Stimulated activated CD8-positive, alpha-beta memory T cell treated with anti-CD3 and anti-CD28 coated beads, Interleukin-4, amount 100 ng/mL, for 4 hours (primary cell): ENCODE measurements around the gene FAM98B.
A peak's percentile ranks its signal among the peaks of the same experiment; 100 is the strongest.
"Not testable (repeated sequence)": the region's sequence is repeated elsewhere in the genome, so short reads cannot be mapped to it uniquely, and the experiment has no call there.

ENCODE experiments used
- DNase-seq, 2 donors: peaks; one replicate each; pipeline ENCODE4 v3.0.0-alpha.2; 2020; ENCODE audit warnings: low read depth in 2 of 2, low spot score in 1 of 2

FAM98B gene

DNA sequence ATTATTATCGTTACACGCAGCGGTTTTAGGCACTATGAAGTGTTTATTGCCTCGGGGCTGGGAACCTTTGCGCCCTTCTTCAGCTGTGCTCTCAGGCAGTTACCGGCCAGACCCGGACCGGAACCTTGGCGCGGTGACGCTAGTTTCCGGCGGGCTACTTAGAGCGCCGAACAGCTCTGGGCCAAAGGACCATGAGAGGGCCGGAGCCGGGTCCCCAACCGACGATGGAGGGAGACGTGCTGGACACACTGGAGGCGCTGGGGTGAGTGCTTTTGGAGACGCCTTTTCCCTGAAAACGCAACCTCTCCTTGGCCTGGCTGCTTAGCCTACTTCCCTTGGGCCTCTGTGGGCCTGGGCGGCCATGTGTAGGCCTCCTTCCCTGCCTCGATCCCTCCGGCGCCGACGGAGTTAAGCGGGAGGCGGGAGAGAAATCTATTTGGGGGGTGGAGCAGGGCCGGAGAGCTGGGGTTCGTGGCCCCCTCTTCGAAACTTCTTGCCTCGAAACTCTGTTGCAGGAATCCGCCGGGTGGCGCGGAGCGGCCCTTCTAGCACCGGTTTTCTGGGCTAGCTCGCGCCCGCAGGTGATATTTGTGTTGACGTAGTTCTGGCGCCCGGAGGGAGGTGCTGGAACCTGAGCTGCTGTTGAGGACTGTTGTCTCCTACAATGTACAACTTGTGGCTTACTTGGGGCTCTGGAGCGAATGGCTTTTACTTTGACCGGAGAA, at the start of gene FAM98B:
Gene FAM98B (plus strand): TSS at position 157 of the 725 bp plus-strand sequence. CDS start 35 bp downstream, at position 192.
- DNase-seq: peak; percentile 68 to 84

DNA sequence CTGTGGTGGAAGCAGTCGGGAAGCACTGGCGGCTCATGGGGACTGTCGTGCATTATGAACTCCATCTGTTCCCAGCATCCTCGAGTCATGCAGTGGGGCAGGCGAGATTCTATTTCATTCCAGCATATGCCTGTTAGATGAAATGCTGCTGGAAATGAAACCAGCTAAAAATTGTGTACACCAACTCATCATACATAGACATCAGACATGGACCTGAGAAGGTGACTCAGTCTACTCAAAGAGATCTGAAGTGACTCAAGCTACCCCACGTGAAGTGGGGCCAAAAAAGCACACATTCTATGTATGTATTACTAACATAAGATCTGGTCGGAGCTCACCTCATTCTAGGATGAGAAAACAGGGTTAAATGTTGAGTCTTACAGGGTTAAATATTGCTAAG, 47.5 kb upstream of the FAM98B start:
- no peak for DNase-seq

DNA sequence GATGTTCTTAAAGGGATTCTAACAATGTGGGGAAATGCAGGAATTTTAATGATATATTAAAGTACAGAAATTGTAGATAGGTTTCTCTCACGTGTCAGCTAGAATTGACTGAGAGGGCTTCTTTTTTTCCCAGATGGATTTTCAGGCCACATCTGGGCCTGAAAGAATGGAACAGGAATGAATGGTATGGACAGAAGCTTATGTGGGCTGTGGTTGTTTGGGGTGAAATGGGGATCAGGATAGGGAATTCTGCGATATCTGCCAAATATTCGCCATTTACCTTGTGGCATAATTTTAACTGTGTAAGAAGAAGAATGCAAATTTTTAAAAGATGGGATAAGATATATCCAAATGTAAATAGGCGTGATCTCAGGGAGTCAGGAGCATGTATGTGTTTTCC, 45.4 kb upstream of the FAM98B start:
- no peak for DNase-seq

DNA sequence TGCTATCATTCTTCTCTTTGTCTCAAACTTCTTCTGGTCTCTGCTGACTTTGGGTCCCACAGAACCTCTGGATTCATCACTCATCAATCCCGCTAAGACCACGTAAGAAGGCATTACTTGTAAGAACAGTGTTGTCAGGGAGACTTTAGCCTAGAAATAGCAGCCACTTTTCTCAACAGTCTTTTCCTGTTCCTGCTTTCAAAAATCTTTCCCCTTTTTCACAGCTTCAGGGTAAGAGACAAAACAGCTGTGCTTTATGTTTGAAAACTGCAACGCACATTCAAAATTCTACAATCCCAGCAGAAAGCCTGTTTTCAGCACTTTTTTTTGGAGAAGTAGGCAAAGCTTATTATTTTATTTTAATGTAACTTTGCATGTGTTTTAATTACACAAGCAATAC, 42.0 kb upstream of the FAM98B start:
- DNase-seq: no peak

DNA sequence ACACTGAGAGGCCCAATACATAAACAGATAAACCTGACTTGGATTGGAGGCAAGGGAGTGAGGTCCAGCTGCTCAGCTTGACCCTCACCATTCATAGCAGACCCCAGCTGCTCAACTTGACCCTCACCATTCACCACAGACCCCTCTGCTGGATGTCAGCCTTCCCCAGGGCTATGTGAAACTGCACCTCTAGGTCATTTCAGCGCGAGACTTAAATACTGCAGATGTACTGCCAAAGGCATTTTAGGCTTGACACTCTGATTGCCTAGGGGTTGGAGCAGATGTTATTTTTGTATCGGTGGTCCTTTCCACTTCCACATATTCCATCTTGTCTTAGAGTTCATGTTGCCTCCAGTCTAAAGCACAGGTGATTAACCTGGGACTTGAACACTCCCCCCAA, 41.5 kb upstream of the FAM98B start:
- no peak for DNase-seq

DNA sequence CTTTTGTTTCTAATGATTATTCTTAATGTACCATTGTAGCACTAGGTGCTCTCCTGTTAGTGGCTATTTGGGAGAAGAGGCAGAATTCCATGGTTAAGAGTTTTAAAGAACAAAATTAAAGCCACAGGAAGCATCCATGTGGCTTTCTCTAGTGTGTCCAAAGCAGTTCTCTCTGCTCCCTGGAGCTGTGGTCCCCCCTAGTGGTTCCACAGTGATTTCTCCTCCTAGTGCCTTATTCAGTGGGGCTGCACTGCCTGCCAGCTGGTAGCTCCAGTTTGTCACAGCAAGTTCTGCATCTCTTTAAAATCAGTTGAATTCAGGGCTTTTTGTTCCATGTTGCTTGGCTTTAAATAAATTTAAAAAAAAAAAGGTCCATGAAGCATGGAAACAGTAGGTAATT, 39.6 kb upstream of the FAM98B start:
- DNase-seq: no peak

DNA sequence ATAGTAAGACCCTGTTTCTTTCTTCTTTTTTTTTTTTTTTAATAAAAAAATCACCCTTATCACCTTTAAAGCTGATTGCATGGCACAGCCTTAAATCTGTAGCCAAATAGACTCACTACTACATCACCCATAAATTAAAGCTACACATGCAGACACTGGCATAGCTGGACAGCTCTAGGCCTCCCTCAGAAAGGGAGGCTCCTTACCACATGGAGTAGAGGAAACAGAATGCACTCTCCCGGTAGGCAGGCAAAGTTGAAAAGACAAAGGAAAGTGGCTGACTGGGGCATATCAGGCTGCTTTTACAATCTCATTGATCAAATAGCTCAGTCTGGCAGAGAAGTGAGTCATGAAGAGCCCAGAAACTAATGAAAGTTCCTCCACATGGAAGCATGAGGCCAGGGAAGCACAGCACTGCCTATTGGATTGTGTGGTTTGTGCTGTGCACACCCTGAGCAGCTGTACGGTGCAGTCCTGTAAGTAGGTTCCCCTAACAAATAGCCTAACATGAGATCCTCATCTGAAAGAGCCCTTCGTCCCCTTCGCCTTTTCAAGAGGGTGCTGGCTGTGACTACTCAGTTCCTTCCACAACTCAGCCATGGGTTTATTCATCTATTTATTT, 32.7 kb upstream of the FAM98B start:
- DNase-seq: no peak

DNA sequence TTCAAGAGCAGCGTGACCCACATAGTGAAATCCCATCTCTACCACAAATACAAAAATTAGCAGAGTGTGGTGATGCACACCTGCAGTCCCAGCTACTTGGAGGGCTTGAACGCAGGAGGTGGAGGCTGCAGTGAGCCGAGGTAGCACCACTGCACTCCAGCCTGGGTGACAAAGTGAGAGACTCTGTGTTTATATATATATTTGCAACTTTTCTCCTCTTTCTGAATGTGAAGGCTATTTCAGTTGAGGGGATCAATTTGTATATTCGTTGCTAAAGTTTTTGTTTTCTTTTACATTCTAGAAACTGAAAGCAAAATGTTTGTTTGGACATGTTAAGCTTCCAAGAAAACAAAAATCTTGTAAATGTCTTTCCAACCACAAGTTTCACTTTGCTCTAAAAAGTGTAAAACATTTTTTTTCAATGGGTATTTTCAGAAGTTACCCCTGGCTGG, 29.8 kb upstream of the FAM98B start:
- DNase-seq: no peak

DNA sequence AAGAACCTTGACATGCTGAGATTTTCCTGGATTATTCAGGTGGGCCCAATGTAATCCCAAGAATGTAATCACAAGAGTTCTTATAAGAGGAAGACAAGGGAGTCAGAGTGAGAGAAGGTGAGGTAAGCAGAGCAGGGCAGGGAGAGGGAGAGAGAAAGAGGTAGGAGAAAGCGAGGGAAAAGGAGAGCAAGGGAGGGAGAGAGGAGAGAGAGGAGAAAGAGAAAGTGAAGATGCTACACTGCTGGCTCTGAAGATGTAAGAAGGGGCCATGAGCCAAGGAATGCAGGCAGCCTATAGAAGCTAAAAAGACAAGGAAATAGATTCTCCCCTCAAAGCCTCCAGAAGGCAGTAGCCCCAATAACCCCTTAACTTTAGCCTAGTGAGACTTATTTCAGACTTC, 28.7 kb upstream of the FAM98B start:
- DNase-seq: no peak

DNA sequence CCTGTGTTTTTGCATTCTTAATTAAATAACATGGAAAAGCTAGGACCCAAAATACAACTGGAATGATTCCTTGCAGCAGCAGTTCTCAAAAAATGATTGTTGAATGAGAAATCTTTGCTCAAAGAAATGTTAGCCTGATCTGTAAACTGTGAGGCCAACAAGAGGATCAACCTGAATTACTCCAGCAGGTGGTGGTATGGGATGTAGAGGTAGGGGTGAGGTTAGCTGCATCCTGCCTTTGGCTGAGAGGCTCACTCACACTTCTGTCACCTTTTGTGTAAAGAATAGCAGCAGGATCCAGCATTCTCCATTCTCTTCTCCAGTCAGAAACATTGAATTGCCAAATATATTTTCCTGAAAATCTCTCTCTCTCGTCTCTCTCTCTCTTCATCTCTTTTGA, 26.5 kb upstream of the FAM98B start:
- no peak for DNase-seq

DNA sequence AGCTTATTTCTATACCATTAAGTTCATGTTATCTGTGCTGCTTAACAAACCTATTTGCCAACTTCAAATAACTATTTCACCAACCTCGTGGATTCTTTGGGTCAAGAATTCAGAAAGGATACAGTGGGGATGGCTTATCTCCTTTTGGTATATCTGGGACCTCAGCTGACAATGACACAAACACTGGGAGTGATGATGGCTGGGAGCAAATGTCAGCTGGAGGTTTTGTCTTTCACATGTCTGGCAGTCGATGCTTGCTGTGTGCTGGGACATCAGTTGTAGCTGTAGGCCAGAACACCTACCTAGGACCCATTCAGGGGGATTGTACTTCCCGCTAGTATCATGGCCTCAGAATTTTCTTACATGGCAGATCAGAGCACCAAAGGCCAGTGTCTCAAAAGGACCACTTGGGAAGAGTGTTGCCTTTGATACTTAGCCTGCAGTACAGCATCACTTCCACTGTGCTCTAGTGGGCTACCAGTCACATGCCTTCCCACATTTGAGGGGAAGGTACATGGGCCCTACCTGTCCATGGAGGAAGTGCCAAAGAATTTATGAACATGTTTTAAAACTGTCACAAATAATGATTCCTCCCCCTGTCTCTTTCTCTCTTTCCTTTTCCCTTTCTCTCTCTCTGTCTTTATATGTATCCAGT, 23.7 kb upstream of the FAM98B start:
- DNase-seq: no peak

DNA sequence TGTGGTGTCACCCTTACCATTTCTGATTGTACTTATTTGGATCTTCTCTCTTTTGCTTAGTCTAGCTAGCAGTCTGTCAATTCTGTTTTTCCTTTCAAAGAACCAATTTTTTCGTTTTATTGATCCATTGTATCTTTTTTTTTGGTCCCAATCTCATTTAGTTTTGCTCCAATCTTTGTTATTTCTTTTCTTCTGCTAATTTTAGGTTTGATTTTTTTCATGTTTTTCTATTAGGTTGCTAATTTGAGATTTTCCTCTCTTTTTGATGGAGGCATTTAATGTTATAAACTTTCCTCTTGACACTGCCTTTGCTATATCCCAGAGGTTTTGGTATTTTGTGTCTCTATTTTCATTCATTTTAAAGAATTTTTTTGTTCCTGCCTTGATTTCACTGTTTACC, 16.9 kb upstream of the FAM98B start:
- no peak for DNase-seq

DNA sequence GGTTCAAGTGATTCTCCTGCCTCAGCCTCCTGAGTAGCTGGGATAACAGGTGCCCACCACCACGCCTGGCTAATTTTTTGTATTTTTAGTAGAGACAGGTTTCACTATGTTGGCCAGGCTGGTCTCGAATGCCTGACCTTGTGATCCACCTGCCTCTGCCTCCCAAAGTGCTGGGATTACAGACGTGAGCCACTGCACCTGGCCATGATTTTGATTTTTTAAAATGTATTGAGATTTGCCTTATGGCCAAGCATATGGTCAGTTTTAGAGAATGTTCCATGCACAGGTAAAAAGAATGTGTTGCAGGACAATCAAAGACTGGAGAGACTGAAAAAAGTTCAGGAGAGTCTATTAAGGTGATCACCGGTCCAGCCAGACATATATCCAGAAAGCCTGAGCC, 16.3 kb upstream of the FAM98B start:
- not testable (repeated sequence) for DNase-seq

DNA sequence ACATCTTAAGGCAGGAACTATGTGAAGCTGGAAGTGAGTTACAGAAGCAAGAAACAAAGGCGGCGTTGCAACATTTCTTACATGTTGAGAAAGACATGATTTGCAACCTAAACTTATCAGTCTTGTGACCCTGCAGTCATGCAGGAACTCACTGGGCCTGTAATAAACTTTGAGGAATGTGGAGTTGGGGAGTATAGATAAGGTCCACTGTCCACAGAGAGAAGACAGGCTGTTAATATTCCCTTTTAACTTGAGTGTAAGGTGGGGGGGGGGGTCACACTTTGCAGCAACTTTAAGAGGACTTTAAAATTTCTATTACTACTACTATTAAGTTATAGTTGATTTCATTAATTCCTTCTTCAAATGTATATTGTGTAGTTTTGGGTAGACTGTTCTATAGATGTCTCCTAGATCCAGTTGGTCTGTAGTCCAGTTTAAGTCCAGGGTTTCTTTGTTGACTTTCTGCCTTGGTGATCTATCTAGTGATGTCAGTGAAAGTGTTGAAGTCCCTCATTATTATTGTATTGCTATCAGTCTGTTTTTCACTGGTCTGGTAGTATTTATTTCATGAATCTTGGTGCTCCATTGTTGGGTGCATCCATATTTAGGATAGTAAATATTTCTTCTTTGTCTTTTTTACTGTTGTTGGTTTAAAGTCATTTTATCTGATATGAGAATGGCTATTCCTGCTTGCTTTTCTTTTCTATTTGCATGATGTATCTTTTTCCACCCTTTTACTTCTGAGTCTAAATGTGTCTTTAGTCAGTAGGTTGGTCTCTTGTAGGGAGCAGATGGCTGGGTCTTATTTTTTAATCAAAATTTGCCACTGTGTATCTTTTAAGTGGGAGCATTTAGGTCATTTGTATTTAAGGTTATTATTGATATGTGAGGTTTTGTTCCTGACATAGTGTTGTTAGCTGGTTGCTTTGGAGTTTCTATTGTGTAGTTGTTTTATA, 15.6 kb upstream of the FAM98B start:
- no peak for DNase-seq

DNA sequence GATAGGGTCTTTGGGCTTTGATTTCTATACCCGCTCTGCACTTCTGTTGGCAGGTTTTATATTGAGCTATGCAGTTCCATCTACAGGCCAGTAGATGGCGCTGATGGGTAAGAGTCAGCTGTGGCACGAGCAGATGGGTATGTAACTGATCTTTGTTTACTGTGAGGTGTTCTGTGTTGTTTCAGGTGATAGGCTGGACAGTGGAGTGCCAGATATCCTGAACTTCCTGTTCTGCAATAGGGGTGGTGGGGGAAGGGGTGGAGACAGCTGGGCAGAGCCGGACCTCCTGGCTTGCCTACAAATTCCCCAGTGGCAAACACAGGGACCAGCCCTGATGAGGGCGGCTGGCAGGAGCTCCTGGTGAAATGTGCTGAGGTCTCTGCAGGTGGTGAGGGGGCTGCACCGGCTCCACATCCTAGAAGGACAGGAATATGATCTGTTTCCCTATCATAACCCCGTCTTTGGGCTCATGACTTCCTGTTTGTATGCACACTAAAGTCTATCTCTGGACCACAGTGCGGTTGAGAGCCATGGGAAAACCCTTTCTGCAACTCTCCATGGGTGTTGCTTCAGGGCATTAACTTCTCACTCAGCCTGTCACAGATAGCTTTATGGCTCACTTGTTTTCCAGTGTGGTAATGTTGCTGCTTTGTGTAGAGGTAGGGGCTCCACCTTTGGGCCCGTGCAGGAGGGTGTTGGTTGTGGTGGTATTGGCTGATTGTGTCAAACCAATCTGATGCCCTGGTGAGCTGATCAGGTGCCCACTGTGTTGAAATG, 13.4 kb upstream of the FAM98B start:
- peak in 1 of 2 donors; percentile 16 for DNase-seq

DNA sequence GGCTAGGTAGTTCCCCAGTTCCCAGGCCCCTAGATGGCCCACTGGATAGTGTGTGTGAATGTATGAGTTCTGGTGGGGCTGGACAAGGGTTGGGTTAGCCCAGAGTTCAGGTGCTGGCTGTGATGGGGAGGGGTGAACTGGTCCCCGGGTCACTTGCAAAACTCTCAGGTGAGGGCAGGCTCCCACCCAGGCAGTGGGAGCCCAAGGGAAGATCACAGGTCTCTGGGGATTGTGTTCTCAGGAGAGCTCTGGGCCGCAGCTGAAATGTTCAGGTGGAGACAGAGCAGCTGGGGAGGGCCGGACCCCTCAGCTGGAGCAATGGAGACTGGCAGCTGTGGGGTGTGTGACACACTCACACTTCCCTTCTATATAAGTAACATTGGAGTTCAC, 12.8 kb upstream of the FAM98B start:
- DNase-seq: no peak

DNA sequence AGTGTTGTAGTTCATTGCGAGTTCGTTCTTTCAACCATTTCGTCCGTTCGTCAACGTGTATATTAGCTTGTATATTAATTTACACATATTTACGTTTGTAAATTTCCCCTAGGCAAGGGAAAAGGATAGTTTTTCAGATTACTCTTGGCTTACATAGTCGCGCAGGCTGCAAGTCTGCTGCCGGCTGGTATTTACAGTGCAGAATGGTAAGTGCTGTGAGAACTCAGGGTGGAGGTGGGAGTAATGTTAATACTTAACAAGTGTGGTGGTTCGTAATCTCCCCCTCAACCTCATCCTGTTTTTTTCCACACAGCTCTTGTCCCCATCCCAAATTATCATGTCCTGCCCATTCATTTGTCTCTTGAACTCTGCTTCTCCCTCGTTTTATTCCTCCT, 766 bp downstream of the FAM98B start:
- DNase-seq: no peak

DNA sequence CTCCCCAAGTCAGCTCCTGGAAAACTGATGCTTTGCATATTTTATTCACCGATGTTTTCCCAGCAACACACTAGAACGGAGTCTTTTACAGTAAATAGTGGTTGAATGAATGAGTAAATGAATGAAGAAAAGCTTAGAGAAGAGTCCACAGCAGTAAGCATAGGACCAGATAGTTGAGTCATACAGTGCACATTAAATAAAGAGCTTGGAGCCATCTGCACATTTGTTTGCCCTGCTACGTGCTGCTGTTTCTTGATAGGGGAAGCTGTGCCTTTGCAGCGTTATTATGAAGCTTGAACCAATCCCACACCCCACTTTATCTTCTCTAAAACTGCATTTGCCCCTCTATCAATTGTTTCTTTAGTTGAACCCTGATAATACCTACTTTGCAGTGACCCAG, 1.2 kb downstream of the FAM98B start:
- DNase-seq: no peak

DNA sequence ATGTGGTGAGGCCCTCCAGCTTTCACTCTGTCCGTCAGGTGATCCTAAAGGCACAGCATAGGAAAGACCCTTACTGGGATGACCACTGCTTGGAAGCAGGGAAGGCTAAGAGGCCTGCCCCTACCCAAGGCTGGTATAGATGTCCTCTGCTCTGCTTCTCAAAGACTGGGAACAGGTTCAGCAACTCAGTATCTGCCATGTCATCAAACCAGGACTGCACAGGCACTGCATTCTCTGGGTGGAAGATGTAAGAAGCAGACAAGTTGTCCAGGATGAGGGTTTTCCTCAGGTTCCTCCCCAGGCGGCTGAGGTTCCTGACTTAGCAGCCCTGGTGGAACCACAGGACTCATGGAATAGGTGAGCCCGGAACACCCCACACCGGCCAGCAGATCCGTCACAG, 4.7 kb downstream of the FAM98B start:
- no peak for DNase-seq

DNA sequence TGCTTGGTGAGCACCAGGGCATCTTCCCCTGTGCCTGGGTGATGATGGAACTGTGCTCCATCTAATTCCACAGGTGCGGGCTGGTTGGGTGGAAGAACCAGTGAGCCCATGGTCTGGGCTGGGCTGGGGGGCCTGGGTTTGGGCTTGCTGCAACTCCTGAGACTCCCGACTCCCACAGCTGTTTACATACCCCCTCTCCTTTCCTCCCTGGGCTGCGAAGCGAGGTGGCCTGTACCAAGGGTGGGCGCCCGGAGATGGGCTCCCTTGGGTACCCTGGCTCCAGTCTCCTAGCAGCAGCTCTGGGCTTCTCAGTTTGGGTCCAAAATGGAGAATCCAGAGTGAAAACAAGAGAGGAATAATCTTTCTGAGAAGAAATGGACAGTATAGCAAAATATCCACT, 5.6 kb downstream of the FAM98B start:
- DNase-seq: no peak

DNA sequence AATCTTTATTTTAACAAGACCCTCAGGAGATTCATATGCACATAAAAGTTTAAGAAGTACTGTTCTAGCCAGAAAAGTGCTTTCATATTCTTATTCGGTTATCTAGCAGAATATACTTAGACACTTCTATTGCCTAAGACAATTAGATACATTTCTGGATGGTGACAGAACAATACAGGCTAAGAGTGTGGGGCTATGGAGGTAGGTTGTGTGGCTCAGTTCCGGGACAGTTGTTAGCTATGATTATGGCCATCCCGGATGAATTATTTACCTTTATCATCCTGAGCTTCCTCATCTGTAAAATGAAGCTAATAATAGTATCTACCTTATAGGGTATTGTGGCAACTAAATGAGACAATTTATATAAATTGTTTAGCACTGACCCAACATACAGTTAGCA, 6.6 kb downstream of the FAM98B start:
- no peak for DNase-seq
